Retinal pigment epithelial cell (primary cell): ENCODE results near the gene ARHGAP18.

Experiments used
- DNase-seq: peaks from one replicate; pipeline ENCODE4 v3.0.0-alpha.2; 2010; ENCODE audit warnings: low read depth
- H3K4me3 ChIP-seq: 2 replicates; pipeline ENCODE4 v1.5.1; 2011; ENCODE audit warnings: mild to moderate bottlenecking, low read length, control low read depth, moderate library complexity
- TF ChIP-seq, protein P1 (sequence below): conservative IDR thresholded peaks from 2 replicates; pipeline ENCODE4 v1.5.1; 2011; ENCODE audit warnings: low read depth, low read length, control low read depth, inconsistent platforms

Gene ARHGAP18

DNA sequence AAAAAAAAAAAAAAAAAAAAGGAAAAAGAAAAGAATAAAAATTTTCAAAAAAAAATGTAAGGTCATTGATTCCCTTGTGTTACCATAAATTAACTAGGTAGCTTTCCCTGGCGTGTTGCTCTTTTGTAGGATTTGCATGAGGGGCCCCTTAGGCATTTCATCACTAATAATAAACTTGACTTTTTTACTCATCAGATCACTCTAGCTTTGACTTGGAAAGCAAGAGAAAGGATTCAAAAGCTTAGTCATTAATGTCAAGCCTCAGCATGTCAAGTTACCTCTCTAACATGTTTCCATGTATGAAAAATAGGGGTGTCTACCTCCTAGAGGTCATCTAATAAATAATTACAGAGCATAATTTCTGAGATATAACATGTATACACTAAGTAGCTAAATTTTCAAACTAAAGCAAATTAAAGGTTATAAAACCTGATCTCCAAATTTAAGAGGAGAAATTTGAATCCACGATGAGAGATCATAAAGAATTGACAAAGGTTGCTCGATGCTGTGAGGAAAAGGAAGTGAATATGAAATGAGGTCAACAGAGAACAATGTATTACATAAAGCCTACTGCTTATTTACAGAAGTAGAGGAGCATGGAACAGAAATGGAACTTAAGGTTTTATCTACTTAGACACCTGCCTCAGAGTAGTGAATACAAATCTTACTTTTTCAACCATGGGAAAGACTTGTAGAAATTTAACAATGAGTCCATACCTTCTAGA lies 86.8 kb downstream of the ARHGAP18 start:
- TF ChIP-seq, protein P1, sequence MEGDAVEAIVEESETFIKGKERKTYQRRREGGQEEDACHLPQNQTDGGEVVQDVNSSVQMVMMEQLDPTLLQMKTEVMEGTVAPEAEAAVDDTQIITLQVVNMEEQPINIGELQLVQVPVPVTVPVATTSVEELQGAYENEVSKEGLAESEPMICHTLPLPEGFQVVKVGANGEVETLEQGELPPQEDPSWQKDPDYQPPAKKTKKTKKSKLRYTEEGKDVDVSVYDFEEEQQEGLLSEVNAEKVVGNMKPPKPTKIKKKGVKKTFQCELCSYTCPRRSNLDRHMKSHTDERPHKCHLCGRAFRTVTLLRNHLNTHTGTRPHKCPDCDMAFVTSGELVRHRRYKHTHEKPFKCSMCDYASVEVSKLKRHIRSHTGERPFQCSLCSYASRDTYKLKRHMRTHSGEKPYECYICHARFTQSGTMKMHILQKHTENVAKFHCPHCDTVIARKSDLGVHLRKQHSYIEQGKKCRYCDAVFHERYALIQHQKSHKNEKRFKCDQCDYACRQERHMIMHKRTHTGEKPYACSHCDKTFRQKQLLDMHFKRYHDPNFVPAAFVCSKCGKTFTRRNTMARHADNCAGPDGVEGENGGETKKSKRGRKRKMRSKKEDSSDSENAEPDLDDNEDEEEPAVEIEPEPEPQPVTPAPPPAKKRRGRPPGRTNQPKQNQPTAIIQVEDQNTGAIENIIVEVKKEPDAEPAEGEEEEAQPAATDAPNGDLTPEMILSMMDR: no peak
- no peak overlapping the region for H3K4me3 ChIP-seq
- DNase-seq: no peak

DNA sequence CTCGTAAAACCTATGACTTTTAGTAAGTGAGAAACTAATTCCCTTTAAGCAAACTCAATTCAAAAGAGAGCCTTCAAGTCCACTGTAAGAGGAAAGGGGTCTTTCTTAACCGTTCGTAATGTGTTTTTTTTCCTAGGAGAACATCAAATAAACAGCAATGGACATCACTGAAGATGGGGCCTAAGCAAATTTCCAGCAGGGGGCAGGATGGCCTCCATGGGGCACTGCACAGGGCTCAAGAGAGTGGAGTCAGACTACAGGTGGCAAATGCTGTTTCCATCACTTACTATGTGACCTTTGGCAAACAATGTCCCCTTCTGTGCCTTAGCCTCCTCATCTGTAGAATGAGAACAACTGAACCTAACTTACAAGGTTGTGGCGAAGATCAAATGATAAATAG lies 88.7 kb downstream of the ARHGAP18 start:
- DNase-seq: no peak
- TF ChIP-seq, protein P1: peak; percentile 40
- H3K4me3 ChIP-seq: no peak overlapping the region

DNA sequence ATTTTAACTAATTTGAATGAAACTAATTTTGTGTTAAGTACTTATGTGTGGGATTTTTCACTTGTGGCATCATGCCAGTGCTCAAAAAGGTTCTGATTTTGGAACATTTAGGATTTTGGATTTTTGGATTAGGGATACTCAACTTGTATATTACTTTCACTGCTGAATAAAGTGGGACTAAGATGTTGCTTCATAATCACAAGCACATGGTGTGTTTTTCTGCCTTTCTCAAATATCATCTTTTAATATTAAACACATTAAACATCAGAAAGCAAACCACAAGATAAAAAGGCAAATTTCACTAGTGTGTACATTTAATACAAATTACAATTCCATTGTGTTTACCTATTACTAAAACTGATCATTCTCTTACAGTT lies 89.8 kb downstream of the ARHGAP18 start:
- DNase-seq: no peak
- no peak overlapping the region for H3K4me3 ChIP-seq
- TF ChIP-seq, protein P1: no peak

DNA sequence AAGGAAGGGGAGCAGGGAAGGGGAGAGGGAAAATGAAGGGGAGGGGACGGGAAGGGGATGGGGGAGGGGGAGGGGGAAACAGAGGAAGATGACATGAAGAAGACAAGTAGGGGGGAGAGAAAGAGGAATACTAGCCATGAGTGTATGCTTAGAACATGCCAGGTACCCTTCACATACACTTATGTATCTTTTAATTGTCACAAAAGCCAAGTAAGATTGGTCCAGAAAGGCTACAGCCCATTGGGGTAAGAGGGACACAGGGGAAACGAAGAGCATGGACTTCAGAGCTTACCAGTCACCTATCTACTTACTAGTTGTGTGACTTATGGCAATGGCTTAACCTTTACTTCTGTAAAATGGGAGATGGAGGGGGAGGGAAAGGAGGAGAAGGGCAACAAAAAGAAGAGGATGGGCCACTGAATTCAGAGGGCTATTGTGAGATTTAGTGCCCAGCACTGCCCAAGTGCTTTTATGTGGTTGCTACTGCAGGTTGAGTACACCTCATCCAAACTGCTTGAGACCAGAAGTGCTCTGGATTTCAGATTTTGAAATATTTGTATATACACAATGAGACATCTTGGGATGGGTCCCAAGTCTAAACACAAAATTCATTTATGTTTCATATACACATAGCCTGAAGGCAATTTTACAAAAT lies 90.3 kb downstream of the ARHGAP18 start:
- H3K4me3 ChIP-seq: no peak overlapping the region
- no peak for DNase-seq
- TF ChIP-seq, protein P1: no peak

DNA sequence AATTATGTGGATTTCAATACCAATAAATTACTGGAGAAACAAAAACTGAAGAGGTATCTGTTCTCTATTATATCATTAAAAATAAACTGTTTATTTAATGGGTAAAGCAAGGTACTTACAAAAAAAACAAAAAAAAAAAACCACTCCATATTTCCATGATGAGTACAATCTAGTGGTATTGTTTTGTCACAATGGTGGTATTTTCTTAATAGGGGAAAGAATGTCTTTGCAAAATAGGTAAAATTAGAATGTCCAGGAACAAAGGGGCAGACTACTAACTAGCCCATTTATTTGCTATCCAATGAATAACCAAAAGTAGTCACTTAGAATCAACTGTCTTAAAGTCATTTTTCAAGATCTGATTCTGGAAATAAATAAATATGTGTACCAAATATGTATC lies 92.0 kb downstream of the ARHGAP18 start:
- TF ChIP-seq, protein P1: no peak
- no peak for DNase-seq
- H3K4me3 ChIP-seq: no peak overlapping the region

DNA sequence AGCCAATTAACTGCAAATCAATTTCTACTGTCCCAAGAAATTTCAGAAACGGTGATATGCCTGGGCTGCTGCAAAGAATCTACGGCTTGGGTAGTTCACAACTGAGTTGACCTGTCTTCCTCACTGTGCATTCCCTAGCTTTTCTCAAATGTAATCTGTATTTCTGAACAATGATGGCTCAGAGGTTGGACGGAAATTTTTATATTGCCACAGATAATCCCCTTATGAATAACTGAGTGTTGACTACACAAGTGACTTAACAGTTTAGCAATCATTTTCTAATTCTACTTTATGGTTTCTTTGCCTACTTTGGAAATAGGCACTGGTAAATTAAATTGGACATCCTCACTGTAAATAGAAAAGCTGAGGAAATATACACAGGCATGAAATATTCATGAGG lies 94.5 kb downstream of the ARHGAP18 start:
- TF ChIP-seq, protein P1: no peak
- H3K4me3 ChIP-seq: no peak overlapping the region
- DNase-seq: no peak

DNA sequence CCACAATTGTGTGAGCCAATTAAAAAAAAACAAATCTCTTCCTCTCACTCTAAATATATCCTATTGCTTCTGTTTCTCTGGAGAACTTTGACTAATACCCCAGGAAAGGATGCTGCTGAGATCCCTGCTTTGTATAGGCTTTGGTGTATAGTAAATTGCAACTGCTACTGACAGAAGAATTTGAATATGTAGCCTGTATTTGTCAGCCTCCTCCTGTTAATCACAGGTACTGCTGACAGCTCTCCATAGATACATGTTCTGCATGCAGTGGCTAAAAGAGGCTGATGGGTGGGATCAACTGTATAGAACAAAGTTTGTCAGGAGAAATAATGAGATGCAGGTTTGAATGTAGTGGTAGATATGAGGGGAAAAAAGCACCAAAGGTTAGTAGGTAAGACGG lies 95.0 kb downstream of the ARHGAP18 start:
- TF ChIP-seq, protein P1: no peak
- no peak overlapping the region for H3K4me3 ChIP-seq
- no peak for DNase-seq
